Effector memory CD8-positive, alpha-beta T cell (primary cell): ENCODE results near the gene PCDHGA10.
"Not testable (repeated sequence)": the region's sequence is repeated elsewhere in the genome, so short reads cannot be mapped to it uniquely, and the experiment has no call there.

Experiments used
- ATAC-seq: fragments of 150-1000 bp; cut with Tn5 transposase; replicated peaks from 2 replicates; pipeline ENCODE4 v1.10.0; 2021; ENCODE audit warnings: mild to moderate bottlenecking, moderate library complexity
- DNase-seq, 3 experiments: peaks; one replicate each; pipeline ENCODE4 v3.0.0; 2021
- H3K27ac Mint-ChIP-seq, 2 donors: one replicate each; pipeline ENCODE4 v1.8.0; 2022; ENCODE audit warnings: mild to moderate bottlenecking in 2 of 2, mixed read lengths in 2 of 2, moderate library complexity in 2 of 2
- H3K27me3 Mint-ChIP-seq, 2 donors: one replicate each; pipeline ENCODE4 v1.8.0; 2022; ENCODE audit warnings: mixed read lengths in 2 of 2
- H3K36me3 Mint-ChIP-seq: one replicate; pipeline ENCODE4 v1.8.0; 2022; ENCODE audit warnings: mild to moderate bottlenecking, moderate library complexity, mixed read lengths; ENCODE audit not compliant: insufficient read depth
- H3K4me1 Mint-ChIP-seq, 2 donors: one replicate each; pipeline ENCODE4 v1.8.0; 2022; ENCODE audit warnings: low read depth in 2 of 2, mixed read lengths in 2 of 2
- H3K4me3 Mint-ChIP-seq, 2 donors: one replicate each; pipeline ENCODE4 v1.8.0; 2022; ENCODE audit warnings: mild to moderate bottlenecking in 2 of 2, mixed read lengths in 2 of 2, moderate library complexity in 2 of 2
- H3K9me3 Mint-ChIP-seq, 2 donors: one replicate each; pipeline ENCODE4 v1.8.0; 2022; ENCODE audit warnings: mixed read lengths in 2 of 2

Gene PCDHGA10

GRCh38 chr5:141402553-141403243, 10.1 kb upstream of the PCDHGA10 start, which contains the start of gene PCDHGA9:
Gene PCDHGA9 (plus strand): TSS chr5:141402778. CDS start chr5:141402953, 175 bp downstream.
- no peak for DNase-seq
- H3K36me3 Mint-ChIP-seq = peaks cover 2% of the 10 kb centered on the region
- H3K4me3 Mint-ChIP-seq = peak within 1 kb of the TSS; percentile 29 to 51
- H3K9me3 Mint-ChIP-seq = peaks cover 0 to 5% of the 10 kb centered on the region in 2 donors
- peaks cover 0 to 3% of the 10 kb centered on the region in 2 donors for H3K4me1 Mint-ChIP-seq
- no peak for ATAC-seq
- H3K27me3 Mint-ChIP-seq = peaks cover 61 to 79% of the 10 kb centered on the region in 2 donors
- H3K27ac Mint-ChIP-seq = no peak within 1 kb of the TSS

- Mint-ChIP-seq H3K9me3 (peaks cover 0 to 5% of the 10 kb centered on the region in 2 donors), H3K4me1 (peaks cover 0 to 3% of the 10 kb centered on the region in 2 donors), H3K4me3 (peak overlapping the region in 1 of 2 donors; percentile 29), H3K36me3 (no peaks in the 10 kb centered on the region), H3K27me3 (peaks cover 66 to 86% of the 10 kb centered on the region in 2 donors), H3K27ac (no peak overlapping the region)
- ATAC-seq (no peak), DNase-seq (no peak)
Observed at GRCh38 chr5:141403387-141403786, 9.4 kb upstream of the PCDHGA10 start.

DNA sequence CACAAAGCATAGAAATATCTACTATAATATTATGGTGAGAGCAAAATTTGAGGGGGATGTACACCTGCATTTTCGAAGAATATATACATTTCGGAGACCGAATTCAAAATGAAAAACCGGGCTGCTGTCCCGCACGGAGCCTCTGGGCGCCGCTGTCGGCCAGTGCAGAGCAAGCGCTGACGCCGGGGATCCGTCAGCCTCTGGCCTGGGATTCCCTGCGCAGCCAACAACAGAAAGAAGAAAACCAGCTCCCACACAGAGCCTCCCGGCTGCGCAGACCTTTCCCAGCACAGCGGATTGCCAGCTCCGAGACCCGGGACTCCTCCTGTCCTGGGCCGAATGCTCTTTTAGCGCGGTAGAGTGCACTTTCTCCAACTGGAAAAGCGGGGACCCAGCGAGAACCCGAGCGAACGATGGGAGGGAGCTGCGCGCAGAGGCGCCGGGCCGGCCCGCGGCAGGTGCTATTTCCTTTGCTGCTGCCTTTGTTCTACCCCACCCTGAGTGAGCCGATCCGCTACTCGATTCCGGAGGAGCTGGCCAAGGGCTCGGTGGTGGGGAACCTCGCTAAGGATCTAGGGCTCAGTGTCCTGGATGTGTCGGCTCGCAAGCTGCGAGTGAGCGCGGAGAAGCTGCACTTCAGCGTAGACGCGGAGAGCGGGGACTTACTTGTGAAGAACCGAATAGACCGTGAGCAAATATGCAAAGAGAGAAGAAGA, 4.8 kb upstream of the PCDHGA10 start, which contains the start of gene PCDHGB6:
PCDHGB6 (plus strand) TSS at position 232 of the 716 bp plus-strand sequence; CDS start at position 414, 182 bp downstream.
- H3K4me1 Mint-ChIP-seq, H3K27ac Mint-ChIP-seq, DNase-seq, ATAC-seq, H3K9me3 Mint-ChIP-seq, H3K36me3 Mint-ChIP-seq: not testable (repeated sequence)
- peaks cover 55 to 73% of the 10 kb centered on the region in 2 donors for H3K27me3 Mint-ChIP-seq
- H3K4me3 Mint-ChIP-seq = peak within 1 kb of the TSS; percentile 23 to 48

DNA sequence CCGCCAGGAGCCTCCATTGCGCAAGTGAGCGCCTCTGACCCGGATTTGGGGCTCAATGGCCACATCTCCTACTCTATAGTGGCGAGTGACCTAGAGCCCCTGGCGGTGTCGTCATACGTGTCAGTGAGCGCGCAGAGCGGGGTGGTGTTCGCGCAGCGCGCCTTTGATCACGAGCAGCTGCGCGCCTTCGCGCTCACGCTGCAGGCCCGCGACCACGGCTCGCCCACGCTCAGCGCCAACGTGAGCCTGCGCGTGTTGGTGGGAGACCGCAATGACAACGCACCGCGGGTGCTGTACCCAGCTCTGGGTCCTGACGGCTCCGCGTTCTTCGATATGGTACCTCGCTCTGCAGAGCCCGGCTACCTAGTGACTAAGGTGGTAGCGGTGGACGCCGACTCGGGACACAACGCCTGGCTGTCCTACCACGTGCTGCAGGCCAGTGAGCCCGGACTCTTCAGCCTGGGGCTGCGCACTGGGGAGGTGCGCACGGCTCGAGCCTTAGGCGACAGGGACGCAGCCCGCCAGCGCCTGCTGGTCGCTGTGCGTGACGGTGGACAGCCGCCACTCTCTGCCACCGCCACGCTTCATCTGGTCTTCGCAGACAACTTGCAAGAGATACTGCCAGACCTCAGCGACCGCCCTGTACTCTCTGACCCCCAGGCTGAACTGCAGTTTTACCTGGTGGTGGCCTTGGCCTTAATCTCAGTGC, 3.0 kb upstream of the PCDHGA10 start:
- Mint-ChIP-seq H3K36me3 (peaks cover 7% of the 10 kb centered on the region), H3K27ac (no peak overlapping the region), H3K4me3 (no peak overlapping the region), H3K4me1 (peaks cover 8 to 15% of the 10 kb centered on the region in 2 donors), H3K27me3 (peaks cover 57 to 73% of the 10 kb centered on the region in 2 donors), H3K9me3 (peaks cover 7% of the 10 kb centered on the region in 2 donors)
- DNase-seq = no peak
- no peak for ATAC-seq

DNA sequence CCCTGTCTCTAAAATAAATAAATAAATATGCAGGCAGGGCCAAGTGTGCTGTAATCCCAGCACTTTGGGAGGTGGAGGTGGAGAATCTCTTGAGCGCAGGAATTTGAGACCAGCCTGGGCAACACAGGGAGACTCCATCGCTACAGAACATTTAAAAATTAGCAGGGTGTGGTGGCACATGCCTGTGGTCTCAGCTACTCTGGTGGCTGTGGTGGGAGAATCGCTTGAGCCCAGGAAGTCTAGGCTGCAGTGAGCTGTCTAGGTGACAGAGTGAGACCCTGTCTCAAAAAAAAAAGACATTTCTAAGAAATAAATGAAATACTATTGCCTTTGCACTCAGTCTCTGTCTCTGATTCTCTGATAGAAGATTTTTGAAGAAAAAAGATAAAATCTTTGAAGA, 1.2 kb upstream of the PCDHGA10 start:
- peaks cover 7% of the 10 kb centered on the region in 2 donors for H3K9me3 Mint-ChIP-seq
- no peak for ATAC-seq
- no peak overlapping the region for H3K4me3 Mint-ChIP-seq
- peaks cover 7% of the 10 kb centered on the region for H3K36me3 Mint-ChIP-seq
- no peak overlapping the region for H3K27ac Mint-ChIP-seq
- DNase-seq = no peak
- H3K27me3 Mint-ChIP-seq = peaks cover 56 to 72% of the 10 kb centered on the region in 2 donors
- H3K4me1 Mint-ChIP-seq = peaks cover 8 to 19% of the 10 kb centered on the region in 2 donors

- peak overlapping the region; percentile 79 to 81 for H3K4me3 Mint-ChIP-seq
- peak overlapping the region in 1 of 2 donors; percentile 63 for H3K27ac Mint-ChIP-seq
- DNase-seq (no peak), ATAC-seq (no peak)
- H3K9me3 Mint-ChIP-seq = peaks cover 8 to 16% of the 10 kb centered on the region in 2 donors
- H3K36me3 Mint-ChIP-seq = peaks cover 11% of the 10 kb centered on the region
- peaks cover 10 to 22% of the 10 kb centered on the region in 2 donors for H3K4me1 Mint-ChIP-seq
- H3K27me3 Mint-ChIP-seq = peaks cover 64 to 77% of the 10 kb centered on the region in 2 donors
Observed at GRCh38 chr5:141413540-141414069, 818 bp downstream of the PCDHGA10 start.

- peaks cover 18% of the 10 kb centered on the region for H3K36me3 Mint-ChIP-seq
Observed at GRCh38 chr5:141414548-141415274, 1.9 kb downstream of the PCDHGA10 start.

DNA sequence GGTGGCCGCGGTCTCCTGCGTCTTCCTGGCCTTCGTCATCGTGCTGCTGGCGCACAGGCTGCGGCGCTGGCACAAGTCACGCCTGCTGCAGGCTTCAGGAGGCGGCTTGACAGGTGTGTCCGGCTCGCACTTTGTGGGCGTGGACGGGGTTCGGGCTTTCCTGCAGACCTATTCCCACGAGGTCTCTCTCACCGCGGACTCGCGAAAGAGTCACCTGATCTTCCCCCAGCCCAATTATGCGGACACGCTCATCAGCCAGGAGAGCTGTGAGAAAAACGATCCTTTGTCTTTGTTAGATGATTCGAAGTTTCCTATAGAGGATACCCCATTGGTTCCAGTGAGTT, 2.5 kb downstream of the PCDHGA10 start:
- ATAC-seq, H3K27ac Mint-ChIP-seq, DNase-seq: not testable (repeated sequence)
- Mint-ChIP-seq H3K36me3 (peaks cover 12% of the 10 kb centered on the region), H3K9me3 (peaks cover 7 to 15% of the 10 kb centered on the region in 2 donors), H3K4me3 (peak overlapping the region; percentile 41 to 43), H3K27me3 (peaks cover 62 to 77% of the 10 kb centered on the region in 2 donors), H3K4me1 (peaks cover 10 to 21% of the 10 kb centered on the region in 2 donors)

More at GRCh38 chr5:141414548-141415274, 1.9 kb downstream of the PCDHGA10 start:
- ATAC-seq, DNase-seq, H3K27ac Mint-ChIP-seq: not testable (repeated sequence)
- H3K4me1 Mint-ChIP-seq = peaks cover 10 to 22% of the 10 kb centered on the region in 2 donors
- H3K4me3 Mint-ChIP-seq = peak overlapping the region; percentile 7 to 43
- peaks cover 7 to 19% of the 10 kb centered on the region in 2 donors for H3K9me3 Mint-ChIP-seq
- peaks cover 61 to 77% of the 10 kb centered on the region in 2 donors for H3K27me3 Mint-ChIP-seq

DNA sequence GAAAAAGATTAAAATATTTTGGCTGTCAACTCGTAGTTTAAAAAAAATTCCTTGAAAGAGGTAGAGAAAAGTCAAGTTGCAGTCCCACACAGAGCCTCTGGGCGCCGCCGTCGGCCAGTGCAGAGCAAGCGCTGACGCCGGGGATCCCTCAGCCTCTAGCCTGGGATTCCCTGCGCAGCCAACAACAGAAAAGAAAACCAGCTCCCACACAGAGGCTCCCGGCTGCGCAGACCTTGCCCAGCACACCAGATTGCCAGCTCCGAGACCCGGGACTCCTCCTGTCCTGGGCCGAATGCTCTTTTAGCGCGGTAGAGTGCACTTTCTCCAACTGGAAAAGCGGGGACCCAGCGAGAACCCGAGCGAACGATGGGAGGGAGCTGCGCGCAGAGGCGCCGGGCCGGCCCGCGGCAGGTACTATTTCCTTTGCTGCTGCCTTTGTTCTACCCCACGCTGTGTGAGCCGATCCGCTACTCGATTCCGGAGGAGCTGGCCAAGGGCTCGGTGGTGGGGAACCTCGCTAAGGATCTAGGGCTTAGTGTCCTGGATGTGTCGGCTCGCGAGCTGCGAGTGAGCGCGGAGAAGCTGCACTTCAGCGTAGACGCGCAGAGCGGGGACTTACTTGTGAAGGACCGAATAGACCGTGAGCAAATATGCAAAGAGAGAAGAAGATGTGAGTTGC, 4.8 kb downstream of the PCDHGA10 start, which contains the start of gene PCDHGB7:
PCDHGB7 (plus strand) TSS at position 184 of the 679 bp plus-strand sequence; CDS start at position 367, 183 bp downstream.
- peak; percentile 60 for ATAC-seq
- H3K4me1 Mint-ChIP-seq = peaks cover 14 to 24% of the 10 kb centered on the region in 2 donors
- H3K4me3 Mint-ChIP-seq = peak within 1 kb of the TSS; percentile 53 to 67
- peaks cover 19% of the 10 kb centered on the region for H3K36me3 Mint-ChIP-seq
- H3K27me3 Mint-ChIP-seq = peaks cover 80 to 93% of the 10 kb centered on the region in 2 donors
- H3K27ac Mint-ChIP-seq, DNase-seq: not testable (repeated sequence)
- H3K9me3 Mint-ChIP-seq = peaks cover 7 to 12% of the 10 kb centered on the region in 2 donors

GRCh38 chr5:141419074-141419880, 6.5 kb downstream of the PCDHGA10 start:
- ATAC-seq = no peak
- H3K4me3 Mint-ChIP-seq = no peak overlapping the region
- H3K27ac Mint-ChIP-seq = no peak overlapping the region
- peaks cover 72 to 94% of the 10 kb centered on the region in 2 donors for H3K27me3 Mint-ChIP-seq
- no peak for DNase-seq
- peaks cover 7 to 12% of the 10 kb centered on the region in 2 donors for H3K4me1 Mint-ChIP-seq
- H3K36me3 Mint-ChIP-seq = peaks cover 19% of the 10 kb centered on the region
- H3K9me3 Mint-ChIP-seq = peaks cover 7 to 12% of the 10 kb centered on the region in 2 donors

- H3K9me3 Mint-ChIP-seq = peaks cover 7 to 12% of the 10 kb centered on the region in 2 donors
- DNase-seq = no peak
- no peak for ATAC-seq
Observed at GRCh38 chr5:141420855-141421488, 8.2 kb downstream of the PCDHGA10 start, which contains the start of gene PCDHGA11. Gene PCDHGA11 (plus strand): TSS chr5:141421051. CDS start chr5:141421228, 177 bp downstream.

More at GRCh38 chr5:141420855-141421488, 8.2 kb downstream of the PCDHGA10 start, which contains the start of gene PCDHGA11:
- Mint-ChIP-seq H3K36me3 (peaks cover 19% of the 10 kb centered on the region), H3K4me1 (peaks cover 7 to 8% of the 10 kb centered on the region in 2 donors), H3K27ac (peak within 1 kb of the TSS in 1 of 2 donors; percentile 28), H3K4me3 (peak within 1 kb of the TSS; percentile 29 to 71), H3K27me3 (peaks cover 69 to 95% of the 10 kb centered on the region in 2 donors)
